IMR-90 (cell line): ENCODE measurements around the gene DYNC1H1.

Experiments used
- MXI1 ChIP-seq: IDR thresholded peaks from 2 replicates; pipeline ENCODE4 v1.6.1; 2012; ENCODE audit warnings: low read depth, mild to moderate bottlenecking, low read length, moderate library complexity, borderline replicate concordance
- POLR2A ChIP-seq: IDR thresholded peaks from 2 replicates; pipeline ENCODE4 v1.6.1; 2012; ENCODE audit warnings: mild to moderate bottlenecking, low read depth, low read length
- RCOR1 ChIP-seq: IDR thresholded peaks from 2 replicates; pipeline ENCODE4 v1.6.1; 2012; ENCODE audit warnings: mild to moderate bottlenecking, low read length, improper control_type of control experiment; ENCODE audit not compliant: insufficient replicate concordance
- TF ChIP-seq, protein P1 (sequence below): conservative IDR thresholded peaks from 2 replicates; pipeline ENCODE4 v1.5.1; 2012; ENCODE audit warnings: mild to moderate bottlenecking, low read depth, low read length, improper control_type of control experiment

GRCh38 chr14:102046337-102047278, 82.2 kb downstream of the DYNC1H1 start:
- no peak for TF ChIP-seq POLR2A
- TF ChIP-seq, protein P1, sequence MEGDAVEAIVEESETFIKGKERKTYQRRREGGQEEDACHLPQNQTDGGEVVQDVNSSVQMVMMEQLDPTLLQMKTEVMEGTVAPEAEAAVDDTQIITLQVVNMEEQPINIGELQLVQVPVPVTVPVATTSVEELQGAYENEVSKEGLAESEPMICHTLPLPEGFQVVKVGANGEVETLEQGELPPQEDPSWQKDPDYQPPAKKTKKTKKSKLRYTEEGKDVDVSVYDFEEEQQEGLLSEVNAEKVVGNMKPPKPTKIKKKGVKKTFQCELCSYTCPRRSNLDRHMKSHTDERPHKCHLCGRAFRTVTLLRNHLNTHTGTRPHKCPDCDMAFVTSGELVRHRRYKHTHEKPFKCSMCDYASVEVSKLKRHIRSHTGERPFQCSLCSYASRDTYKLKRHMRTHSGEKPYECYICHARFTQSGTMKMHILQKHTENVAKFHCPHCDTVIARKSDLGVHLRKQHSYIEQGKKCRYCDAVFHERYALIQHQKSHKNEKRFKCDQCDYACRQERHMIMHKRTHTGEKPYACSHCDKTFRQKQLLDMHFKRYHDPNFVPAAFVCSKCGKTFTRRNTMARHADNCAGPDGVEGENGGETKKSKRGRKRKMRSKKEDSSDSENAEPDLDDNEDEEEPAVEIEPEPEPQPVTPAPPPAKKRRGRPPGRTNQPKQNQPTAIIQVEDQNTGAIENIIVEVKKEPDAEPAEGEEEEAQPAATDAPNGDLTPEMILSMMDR: peak; percentile 21; the same call in 1 of the 2 replicates
- no peak for TF ChIP-seq MXI1
- no peak for TF ChIP-seq RCOR1
